GM21786 (cell line): ENCODE results near the gene FYB1.
"Not testable (repeated sequence)": the region's sequence is repeated elsewhere in the genome, so short reads cannot be mapped to it uniquely, and the experiment has no call there.

Source experiments
- ATAC-seq: cut with Tn5 transposase; IDR thresholded peaks from one replicate; pipeline ENCODE4 v1.9.1; 2021; ENCODE audit not compliant: unreplicated experiment

FYB1 gene, protein sequence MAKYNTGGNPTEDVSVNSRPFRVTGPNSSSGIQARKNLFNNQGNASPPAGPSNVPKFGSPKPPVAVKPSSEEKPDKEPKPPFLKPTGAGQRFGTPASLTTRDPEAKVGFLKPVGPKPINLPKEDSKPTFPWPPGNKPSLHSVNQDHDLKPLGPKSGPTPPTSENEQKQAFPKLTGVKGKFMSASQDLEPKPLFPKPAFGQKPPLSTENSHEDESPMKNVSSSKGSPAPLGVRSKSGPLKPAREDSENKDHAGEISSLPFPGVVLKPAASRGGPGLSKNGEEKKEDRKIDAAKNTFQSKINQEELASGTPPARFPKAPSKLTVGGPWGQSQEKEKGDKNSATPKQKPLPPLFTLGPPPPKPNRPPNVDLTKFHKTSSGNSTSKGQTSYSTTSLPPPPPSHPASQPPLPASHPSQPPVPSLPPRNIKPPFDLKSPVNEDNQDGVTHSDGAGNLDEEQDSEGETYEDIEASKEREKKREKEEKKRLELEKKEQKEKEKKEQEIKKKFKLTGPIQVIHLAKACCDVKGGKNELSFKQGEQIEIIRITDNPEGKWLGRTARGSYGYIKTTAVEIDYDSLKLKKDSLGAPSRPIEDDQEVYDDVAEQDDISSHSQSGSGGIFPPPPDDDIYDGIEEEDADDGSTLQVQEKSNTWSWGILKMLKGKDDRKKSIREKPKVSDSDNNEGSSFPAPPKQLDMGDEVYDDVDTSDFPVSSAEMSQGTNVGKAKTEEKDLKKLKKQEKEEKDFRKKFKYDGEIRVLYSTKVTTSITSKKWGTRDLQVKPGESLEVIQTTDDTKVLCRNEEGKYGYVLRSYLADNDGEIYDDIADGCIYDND

GRCh38 chr5:39219437-39219836, at the start of gene FYB1:
FYB1 (minus strand) TSS chr5:39219563; CDS start chr5:39202960, 16,603 bp downstream.
- ATAC-seq: no peak

GRCh38 chr5:39267186-39267585, 47.8 kb upstream of the FYB1 start:
- no peak for ATAC-seq

GRCh38 chr5:39266442-39266841, 47.1 kb upstream of the FYB1 start:
- no peak for ATAC-seq

- peak; percentile 98 for ATAC-seq
Observed at GRCh38 chr5:39264528-39264927, 45.2 kb upstream of the FYB1 start.

- ATAC-seq: no peak
Observed at GRCh38 chr5:39262981-39263380, 43.6 kb upstream of the FYB1 start.

GRCh38 chr5:39260095-39260494, 40.7 kb upstream of the FYB1 start:
- no peak for ATAC-seq

- no peak for ATAC-seq
Observed at GRCh38 chr5:39257554-39257953, 38.2 kb upstream of the FYB1 start.

DNA sequence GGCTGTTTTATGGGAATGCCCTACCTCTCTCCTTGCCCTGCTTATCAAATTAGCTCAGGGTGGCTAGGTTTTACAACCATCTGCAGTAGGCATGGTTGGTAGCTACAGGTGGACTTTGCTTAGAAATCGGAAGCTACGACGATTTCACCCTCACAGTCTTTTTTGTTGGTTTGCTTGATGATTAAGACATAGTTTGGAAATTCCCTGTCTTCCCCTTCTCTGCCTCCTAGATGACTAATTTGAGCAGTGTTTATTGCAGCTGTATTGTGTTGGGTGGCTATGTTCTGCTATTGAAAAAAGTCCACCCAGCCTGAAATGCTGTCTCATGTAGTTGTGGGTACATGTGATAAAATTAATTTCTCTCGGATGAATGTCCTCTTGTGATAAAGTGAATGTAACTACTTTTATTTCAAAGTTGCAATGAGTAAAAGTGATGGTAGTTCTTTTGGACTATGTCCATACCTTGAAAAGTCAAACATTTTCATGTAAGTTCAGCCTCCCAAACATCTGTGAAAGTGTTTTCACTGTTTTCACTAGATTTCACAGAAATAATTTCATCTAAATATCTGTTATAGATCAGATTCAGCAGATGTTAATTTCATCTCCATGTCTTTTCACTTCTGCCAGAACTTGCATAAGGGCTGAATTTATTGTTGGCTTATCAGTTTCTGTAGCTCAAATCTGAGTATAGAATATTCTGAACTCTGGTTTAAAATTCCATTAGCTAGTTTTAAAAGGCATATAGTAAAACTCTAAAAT, 37.3 kb upstream of the FYB1 start:
- peak; percentile 79 for ATAC-seq

- ATAC-seq: no peak
Observed at GRCh38 chr5:39255406-39255805, 36.0 kb upstream of the FYB1 start.

DNA sequence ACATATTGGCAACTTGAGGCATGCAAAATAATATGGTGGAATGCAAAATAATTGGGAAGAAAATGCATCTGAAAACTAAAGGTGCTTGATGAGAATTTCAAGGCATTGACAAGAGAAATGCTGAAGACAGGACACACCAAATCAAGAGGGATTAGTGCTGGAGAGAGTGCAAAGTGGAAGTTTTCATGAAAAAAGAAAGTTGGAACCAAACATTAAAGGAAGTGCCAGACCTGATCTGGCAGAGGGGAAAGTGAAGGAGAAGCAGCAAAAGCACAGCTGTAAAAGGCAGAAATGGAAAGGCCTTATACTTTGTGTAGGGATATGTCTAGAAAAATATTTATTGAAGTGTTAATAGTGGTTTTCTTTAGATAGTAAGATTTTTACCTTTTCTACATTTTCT, 35.3 kb upstream of the FYB1 start:
- no peak for ATAC-seq

GRCh38 chr5:39253196-39253595, 33.8 kb upstream of the FYB1 start:
- ATAC-seq: no peak

DNA sequence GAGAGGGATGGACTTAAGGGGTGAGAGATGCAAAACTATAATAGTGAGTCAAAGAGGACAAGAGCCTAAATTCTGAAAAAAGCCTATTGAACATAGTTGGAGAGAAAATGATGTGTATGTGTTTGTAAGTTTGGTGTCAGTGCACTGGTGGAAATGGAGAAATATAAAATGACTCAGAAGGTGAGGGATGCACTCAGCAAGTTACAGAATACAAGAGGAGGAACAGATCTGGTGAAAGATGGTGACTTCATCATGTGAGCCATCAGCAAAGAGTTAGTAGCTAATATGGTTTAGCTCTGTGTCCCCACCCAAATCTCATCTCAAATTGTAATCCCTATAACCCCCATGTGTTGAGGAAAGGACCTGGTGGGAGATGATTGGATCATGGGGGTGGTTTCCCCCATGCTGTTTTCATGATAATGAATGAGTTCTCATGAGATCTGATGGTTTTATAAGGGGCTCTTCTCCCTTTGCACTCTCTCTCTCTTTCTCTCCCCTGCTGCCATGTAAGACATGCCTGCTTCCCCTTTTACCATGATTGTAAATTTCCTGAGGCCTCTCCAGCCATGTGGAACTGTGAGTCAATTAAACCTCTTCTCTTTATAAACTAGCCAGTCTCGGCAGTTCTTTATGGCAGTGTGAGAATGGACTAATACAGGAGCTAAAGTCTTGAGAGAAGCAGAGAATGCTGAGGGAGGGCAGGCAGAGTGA, 30.4 kb upstream of the FYB1 start:
- ATAC-seq: no peak

DNA sequence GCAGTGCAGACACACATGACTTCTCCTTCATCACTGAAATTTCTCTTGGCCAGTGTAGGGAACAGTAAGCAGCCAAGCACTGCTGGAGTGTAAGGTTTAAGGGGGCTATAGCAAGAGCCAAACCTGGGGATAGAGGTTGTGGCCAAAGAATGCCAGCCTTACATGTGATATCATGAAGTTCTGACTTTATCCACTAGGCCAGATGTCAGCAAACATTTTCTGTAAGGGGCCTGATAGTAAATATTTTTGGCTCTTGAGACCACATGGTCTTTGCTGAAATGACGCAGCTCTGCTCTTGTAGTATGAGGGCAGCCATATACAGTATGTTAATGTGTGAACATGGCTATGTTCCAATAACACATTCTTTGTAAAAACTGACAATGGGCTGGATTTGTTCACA, 29.7 kb upstream of the FYB1 start:
- no peak for ATAC-seq

DNA sequence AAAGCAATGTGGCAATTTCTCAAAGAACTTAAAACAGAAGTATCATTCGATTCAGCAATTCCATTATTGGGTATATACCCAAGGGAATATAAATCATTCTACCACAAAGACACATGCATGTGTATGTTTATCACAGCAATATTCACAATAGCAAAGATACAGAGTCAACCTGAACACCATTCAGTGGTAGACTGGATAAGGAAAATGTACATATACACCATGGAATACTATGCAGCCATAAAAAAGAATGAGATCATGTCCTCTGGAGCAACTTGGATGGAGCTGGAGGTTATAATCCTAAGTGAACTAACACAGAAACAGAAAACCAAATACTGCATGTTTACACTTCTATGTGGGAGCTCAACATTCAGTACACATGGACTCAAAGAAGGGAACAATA, 21.4 kb upstream of the FYB1 start:
- no peak for ATAC-seq

GRCh38 chr5:39238366-39239105, 19.2 kb upstream of the FYB1 start:
- no peak for ATAC-seq

DNA sequence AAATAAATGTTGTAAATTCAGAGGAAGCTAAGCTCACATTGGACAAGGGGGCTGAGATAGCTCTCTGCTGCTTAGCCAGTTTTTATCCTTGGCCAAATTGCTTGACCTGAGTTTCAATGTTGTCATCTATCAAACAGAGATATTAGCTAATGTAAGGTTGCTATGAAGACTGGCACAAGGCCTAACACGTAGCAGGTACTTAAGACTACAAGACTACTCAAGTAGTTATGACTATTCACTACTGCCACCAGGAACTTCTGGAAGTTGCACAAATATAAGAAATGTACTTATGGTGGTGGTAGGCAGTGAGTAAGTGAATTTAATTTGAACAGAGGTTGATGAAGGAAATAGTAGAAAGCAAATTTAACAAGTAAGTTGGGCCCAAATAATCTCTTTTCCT, 17.4 kb upstream of the FYB1 start:
- ATAC-seq: no peak

GRCh38 chr5:39235648-39236047, 16.3 kb upstream of the FYB1 start:
- ATAC-seq: no peak

- not testable (repeated sequence) for ATAC-seq
Observed at GRCh38 chr5:39234494-39234893, 15.1 kb upstream of the FYB1 start.

GRCh38 chr5:39233783-39234182, 14.4 kb upstream of the FYB1 start:
- ATAC-seq: no peak
